Measurements from ENCODE around the gene TBXA2R.

The TBXA2R gene

DNA sequence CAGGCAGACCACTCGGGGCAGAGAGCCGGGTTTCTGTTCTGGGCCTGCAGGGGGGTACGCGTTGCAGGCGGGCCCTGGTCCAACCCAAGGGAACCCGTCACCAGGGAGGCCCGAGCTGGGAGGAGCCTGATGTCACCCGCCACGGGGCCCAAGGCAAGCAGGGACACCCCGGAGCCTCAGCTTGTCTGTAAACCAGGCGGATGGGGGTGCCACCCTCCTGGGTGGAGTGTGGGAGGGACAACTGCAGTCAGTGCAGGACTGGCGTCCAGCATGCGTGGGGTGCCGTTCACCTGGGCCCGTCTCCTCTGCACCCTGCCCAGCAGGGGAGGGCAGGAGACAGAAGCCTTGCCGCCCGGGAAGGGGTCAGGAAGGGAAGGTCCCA, 12.9 kb upstream of the TBXA2R start:
- DNase-seq (ENCODE audit: low spot score) = no peak

DNA sequence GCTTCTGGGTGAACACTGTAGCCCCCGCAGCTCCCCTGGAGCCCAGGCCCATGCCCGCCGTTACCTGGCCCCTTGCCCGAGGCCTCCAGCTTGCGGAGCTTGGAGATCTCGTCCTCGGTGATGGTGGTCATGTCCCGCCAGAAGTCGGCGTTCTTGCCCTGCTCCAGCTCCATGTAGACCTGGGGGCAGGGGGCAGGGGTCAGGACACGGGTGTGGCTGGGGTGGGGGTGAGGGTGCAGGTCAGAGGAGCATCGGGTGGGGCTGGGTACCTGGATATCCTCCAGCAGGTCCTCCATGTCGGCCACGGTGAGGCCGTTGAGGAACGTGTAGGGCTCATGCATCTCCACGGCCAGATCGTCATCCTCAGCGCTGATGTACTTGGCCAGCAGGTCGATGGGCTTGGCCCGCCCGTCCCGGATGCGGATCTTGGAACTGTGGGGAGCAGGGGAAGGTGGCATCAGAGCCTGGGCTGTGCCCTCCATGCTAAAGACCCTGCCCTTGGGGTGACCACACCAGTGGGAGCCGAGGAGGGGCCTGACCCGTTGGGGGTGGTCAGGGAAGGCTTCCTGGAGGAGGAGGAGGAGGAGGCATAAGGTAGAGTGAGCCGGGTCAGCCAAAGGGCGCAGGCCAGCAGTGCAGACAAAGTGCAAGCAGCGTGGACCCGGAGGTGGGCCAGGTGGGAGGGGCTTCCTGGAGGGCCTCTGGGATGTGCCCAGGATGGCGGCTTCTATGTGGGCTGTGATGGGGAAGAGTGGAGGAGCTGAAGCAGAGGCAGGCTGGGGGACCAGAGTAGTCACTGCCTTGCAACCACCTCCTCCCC, 12.3 kb upstream of the TBXA2R start:
- no peak for DNase-seq (ENCODE audit: low spot score)

DNA sequence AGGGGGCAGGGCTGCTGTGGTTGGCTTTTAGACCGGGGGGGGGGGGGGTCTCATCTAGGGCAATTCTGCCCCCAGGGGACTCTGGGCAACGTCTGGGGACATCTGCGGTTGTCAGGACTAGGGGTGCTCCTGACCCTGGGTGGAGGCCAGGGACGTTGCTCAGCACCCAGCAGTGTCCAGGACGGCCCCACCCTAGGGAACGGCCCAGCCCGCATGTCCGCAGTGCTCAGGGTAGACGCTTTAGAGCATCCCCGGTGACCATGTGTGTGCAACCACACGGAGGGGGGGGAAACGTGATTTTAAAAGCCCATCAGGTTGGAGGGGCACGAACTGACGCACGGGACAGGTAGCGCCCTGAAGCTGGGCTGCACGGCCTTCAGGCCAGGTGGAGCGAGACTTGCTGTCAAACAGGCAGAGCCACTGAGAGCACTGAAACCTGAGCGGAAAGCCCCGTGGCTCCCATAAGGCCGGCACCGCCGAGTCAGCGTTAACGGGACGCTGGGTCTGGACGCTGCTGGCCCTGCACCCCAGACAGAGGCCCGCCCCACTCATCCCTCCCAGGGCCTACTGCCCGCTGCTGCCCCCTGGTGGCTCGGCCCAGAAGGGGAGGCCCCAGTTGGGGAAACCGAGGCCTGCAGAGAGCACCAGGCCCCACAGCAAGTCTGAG, 11.6 kb upstream of the TBXA2R start:
- peak; percentile 32 for DNase-seq (ENCODE audit: low spot score)

DNA sequence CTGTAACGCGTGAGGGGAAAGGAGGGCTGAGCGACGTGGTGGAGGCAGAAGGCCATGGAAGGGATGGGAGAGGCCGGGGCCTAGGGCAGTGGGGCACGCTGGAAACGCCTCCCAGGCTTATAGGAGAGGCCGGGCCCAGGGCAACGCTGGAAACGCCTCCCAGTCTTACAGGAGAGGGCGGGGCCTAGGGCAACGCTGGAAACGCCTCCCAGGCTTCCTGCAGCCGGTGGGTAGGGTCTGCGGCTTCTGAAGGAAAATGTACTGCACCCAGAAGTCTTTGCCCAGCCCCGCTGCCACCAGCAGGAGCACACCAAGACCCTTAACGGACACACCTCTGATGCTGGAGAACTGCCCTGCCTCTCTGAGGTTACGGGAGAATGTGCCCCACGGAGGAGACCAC, 10.8 kb upstream of the TBXA2R start:
- no peak for DNase-seq (ENCODE audit: low spot score)

DNA sequence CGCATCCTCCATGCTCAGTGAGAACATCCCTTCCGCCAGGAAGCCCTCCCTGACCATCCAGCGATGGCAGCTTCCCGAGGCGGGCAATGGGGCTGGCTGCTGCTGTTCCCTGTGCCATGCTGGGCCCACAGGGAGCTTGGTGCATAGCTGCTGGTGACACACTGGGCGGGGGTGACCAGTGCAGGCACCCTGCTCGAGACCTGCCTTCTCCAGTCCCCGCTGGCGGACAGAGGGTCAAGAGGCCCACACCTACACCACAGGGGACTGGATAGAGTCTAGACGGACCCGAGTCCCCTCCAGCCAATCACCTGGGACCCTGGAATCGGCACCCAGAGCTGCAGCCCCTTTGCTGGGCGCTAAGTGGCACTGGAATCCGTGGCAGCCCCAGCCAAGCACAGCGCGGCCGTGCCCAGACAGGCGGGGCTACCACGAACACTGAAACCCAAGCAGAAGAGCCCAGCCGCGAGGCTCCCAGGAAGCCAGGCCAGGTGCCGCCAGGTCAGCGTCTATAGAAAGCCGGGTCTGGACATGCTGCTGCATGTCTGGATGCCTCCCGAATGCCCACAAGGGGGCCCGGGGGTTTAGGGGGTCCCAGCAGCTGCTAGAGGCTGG, 9.0 kb upstream of the TBXA2R start:
- DNase-seq (ENCODE audit: low spot score) = no peak

DNA sequence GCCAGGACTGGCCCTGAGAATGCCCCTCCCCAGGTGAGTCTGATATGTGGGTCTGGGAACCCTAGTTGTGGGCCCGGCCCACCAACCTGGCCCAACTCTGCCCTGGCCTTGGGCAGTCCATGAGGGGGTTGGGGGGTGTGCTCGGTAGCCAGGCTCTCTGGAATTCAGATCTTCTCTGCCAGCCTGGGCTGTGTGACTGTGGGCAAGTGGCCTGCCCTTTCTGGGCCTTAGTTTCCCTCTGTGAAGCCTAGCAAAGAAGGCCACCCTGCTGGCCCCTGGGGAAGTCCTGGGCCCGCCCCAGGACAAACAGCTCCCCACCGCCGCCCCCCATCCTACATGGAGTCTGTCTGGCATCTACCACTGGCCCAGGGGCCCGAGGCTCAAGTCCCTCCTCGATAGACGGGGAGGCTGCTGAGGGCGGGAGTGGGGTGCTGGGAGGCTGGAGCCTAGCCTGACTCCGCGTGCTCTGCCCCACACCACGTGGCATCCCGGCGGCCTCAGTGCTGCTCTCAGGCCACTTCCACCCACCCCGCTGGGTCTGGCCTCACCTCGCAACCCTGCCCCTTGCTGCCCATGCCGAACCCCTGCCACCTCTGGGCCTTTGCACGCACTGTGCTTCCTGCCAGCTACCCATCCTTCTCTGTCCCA, 8.3 kb upstream of the TBXA2R start:
- no peak for DNase-seq (ENCODE audit: low spot score)

DNA sequence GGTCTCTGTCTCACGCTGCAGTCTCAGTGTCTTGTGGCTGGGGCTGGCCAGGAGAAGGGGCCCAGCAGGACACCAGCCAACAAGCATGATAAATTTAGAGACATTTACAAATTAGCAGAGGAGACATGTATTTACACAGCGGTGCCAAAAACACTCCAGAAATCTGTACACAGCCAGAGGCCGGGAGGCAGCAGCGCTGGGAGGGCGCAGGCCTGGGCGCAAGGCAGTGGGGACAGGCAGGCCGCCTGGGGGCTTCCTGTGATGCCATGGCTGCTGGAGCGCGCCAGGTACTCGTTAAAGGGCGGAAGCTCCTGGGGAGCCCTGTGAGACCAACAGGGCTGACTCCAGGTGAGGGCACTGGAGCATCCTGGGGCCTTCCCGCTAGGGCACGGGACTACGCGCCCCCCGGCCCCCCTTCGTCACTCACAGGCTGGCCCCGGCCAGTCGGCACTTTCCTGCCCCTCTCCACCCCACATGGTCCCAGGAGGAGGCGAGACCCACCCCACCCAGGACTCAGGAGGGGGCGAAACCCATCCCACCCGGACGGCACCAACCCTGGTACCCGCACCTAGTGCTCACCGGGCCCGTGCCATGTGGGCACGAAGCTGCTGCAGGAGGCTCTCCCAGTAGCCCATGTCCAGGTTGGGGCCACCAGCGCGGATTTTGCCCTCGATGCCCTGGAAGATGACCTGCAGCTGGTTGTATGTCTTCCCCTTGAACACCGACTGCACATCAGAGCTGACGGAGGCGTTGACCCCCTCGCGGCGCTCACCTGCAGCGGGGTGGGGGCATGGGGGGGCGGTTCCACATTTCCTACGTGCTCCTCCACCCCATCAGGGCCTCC, 7.4 kb upstream of the TBXA2R start:
- no peak for DNase-seq (ENCODE audit: low spot score)

DNA sequence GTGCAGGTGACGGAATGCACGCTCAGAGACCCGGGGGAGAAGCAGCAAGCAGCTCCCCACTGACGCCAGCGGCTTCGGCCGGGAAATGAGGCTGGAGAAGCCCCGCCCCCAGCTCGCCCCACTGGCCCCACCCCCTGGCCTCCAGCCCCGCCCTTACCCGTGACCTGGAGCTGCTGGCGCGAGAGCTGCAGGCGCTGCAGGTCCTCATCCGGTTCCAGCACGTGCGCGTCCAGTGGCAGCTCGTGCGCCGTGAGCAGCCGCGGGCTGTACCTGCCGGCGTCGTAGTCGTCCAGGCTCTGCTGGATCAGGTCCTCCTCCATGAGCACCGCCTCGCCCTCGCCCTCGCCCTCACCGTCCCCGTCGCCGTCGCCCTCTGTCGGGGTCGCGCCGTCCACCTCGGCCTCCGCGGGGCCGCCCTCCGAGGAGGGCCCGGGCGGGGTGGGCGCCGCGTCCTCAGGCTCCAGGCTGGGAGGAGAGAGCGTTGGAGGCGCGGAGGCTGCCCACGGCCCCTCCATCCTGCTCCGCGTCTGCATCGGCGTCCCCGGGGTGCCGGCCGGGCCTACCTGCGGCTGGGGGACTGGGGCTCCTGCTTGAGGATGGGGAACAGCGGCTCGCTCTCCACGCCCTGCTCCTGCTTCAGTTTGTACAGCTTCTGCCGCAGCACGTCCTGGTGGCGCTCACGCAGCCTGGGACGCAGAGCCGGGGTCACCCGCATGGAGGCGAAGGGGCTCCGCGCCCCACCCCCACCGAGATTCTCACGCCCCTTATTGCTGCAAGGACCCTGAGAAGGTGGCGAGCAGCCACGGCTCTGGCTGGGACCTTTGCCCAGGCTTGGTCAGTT, 6.4 kb upstream of the TBXA2R start:
- DNase-seq (ENCODE audit: low spot score) = no peak

DNA sequence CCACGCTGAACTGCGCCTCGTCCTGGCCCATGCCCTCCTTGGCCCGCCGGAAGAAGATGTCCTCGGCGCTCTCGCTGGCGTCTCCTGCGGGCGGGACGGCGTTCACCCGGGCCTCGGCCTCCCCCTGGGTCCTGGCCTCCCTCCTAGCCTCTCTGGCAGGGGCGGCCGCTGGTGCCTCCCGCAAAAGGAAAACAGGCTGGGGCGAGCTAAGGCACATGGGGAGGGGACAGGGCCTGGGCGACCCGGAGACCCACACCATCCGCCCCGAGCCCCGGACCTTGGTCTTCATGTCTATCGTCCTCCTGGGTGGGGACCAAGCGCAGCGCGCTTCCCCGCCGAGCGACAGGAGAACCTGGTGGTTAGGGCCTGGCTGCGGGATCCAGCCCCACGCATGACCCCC, 5.7 kb upstream of the TBXA2R start:
- no peak for DNase-seq (ENCODE audit: low spot score)

DNA sequence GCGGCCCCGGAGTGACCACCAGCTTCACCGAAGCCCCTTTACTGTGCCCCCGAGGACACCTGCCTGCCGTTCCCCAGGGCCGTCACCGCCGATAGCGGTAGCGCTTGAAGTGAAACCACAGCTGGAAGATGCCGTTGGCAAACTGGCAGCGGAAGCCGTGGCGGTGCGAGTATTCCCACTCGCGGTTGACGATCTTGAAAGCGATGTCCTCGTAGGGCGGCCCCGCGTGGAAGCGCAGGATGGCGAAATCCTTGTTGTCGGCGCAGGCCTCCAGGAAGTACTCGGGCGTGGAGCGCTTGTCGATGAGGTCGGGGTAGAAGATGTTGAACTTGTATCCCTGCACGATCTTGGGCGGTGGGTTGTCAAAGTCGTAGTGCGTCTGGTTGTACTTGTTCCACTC, 5.2 kb upstream of the TBXA2R start:
- no peak for DNase-seq (ENCODE audit: low spot score)

DNA sequence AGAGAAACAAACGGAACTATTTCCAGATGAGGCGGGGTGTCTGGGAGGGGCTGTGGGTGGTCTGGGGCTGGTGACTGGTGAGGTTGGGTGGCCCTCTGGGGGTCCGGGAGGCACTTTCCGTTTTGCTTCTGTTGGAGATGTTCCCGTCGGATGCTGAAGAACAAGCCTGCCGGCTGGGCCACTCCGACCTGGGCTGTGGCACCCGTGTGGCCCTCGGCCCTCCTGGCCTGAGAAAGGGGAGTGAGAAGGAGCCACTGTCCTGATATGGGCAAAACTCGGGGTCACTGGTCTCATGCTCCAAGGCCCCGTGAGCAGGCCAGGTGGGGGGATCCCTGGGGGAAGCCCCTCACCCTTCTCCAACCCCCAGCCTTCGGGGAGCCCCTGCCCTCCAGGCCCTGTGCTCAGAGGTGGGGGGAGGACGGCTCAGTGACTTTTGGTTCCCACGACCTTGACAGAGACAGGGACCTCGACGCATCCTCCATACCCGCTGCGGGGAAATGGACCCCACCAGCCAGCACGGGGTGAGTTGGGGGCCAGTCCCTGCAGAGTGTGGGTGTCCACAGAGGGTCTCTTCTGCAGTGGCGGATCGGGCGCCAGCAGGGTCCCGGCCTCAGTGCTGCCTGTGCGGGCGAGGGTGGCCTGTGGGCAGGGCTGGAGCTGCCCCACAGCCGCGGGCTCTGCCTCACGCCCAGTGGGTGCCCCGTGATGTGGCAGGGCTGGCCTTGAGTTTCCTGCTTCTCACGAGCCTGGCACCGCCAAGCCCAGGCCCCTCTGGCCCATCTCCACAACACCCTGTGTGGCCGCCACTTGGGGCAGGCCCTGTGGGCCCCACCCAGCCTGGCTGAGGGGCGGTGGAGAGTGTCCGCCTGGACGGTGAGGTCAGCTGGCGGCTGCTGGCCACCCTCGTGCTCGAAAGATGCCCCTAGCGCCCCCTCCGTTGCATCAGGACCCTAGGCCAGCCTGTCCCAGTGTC, 4.4 kb upstream of the TBXA2R start:
- no peak for DNase-seq (ENCODE audit: low spot score)

DNA sequence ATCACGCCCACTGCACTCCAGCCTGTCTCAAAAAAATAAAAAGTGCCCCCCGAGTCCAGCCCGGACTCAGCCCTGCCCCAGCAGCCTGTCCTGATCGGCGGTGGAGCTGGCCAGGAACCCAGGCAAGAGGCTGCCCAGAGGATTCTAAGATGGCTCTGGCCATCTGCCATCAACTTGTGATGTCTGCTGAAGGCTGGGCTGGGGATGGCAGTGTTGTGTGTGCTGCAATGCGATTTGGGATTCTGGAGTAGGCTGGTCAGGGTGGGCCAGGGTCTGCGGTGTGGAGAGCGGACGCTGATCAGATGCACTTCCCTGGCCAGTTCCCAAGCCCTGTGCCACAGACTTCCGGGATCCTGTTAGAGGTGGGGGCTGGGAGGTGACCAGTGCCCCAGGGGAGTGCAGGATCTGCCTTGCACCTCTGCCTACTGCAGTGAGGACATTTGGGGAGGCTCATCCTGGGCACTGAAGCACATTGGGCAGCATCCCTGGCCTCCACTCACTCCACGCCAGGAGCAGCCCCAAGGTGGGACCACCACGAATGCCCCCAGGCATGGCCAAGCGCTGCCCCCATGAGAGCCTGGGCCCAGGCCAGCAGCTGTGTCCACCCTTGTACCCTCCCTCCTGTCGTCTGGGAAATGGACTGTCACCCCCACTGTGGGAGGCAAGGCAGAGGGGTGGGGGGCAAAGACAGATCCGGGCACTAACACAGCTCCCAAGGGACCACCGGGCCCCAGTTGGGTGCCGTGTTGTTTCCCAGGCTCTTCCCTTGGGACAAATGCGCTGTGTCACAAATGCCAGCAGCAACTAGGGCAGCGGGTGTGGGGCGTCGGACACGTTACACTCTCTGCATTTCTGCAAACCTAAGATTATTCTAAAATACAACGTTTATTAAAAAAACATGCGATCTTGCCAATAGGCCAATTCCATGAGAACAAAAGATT, 3.4 kb upstream of the TBXA2R start:
- no peak for DNase-seq (ENCODE audit: low spot score)

DNA sequence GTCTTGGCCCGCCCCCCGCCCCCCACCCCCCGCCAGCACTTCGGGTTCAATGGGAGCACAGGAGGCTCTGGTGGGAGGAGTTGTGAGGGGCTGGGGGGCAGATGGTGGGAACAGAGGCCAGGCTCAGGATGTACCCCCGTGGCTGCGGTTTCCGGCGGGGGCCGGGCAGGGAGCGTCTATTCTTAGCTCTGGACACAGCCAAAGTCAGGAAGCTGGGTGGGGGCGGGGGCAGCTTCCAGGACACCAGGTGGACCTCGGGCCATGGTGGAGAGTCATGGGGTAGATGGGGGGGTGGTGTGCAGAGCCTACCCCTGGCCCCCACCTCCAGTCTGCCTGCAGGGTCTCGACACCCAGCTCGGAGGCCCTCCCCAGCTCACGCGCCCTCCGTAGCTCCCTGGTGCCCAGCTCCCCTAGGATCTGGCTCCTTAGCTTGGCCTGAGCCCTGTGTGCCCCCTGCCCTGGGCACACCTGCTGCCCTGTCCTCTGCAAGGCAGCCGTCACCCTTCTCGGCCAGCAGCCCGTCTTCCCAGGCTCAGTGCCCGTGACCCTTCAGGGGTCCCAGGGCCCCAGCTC, 2.2 kb upstream of the TBXA2R start:
- DNase-seq (ENCODE audit: low spot score) = no peak

DNA sequence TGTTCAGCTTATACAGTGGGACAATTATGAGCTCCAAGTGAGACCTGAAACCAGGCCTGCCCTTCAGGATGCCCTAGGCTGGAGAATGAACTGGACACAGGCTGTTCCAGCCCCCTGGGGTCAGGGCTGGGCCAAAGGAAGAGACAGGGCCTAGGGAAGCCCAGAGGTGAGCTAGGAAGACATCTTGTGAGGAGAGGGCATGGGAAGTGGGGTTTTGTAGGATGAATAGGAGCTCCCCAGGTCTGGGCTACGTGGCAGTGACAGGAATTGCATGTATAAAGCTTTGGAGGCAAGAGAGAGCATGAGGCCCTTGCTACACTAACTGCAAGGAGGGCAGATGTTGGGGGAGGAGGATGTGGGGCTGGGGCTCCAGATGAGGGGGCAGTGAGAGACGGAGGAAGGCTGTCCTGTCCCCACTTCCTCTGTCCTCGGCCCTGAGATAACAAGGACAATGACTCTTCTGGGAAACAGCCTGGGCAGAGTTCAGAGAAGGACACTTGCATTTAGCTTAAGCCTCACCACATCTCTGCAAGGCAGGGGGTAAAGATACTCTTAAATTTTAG, 1.5 kb upstream of the TBXA2R start:
- DNase-seq (ENCODE audit: low spot score) = no peak

DNA sequence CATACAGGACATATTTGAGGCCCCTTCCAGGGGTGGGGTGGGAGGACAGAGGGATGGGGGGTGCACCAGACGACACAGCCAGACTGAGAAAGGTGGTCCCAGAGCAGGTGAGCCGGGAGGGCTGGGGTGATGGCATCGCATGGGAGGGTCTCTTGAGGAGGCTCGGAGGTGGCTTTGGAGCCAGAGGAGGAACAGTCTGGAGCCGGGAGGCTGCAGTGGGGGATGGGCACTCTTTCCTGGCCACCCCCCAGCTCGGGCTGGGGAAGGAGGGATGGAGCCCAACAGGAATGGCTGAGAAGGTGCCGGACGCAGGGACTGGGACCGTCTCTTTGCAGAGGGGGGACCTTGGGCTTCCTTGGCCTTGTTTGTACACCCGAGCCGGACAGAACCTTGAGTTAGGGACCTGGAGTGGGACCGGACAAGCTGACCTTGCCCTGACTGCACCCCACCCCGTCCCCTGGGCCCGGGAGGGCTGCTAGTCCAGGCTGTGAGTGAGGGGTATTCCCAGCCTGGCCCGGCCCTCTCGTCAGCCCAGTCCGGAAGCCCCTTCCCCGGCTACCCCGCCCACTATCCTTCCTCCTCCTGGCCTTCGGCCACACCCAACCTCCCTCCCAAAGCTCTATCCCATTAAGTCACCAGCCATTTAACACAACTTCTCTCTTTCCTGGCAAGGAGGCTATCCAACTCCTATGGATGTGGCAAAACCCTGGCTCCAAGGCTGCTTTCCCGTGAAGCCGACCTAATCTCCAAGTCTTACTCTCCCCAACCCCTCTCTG, 816 bp upstream of the TBXA2R start:
- DNase-seq (ENCODE audit: low spot score) = no peak

DNA sequence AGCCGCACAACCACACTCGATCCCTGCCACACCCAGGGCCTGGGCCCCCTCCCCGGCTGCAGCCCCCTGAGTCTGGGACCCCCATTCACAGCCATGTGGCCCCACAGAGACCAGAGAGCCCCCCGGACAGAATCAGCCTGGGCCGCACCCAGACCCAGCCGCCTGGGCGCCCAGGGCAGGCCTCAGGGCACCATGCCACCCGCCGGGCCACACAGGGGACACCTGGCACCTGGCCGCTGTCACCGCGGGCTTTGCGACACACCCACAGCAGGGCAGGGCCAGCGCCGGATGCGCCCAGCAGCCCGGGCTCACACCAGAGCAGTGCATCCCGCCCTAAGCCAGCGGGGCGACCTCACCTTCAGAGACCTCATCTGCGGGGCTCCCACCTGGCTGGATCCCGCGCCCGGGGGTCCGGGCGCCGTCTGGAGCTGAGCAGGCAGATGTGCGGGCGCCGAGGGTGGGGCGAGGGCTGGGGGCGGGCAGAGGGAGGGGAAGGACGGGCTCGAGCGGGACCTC, 443 bp downstream of the TBXA2R start:
- DNase-seq (ENCODE audit: low spot score) = peak; percentile 10

DNA sequence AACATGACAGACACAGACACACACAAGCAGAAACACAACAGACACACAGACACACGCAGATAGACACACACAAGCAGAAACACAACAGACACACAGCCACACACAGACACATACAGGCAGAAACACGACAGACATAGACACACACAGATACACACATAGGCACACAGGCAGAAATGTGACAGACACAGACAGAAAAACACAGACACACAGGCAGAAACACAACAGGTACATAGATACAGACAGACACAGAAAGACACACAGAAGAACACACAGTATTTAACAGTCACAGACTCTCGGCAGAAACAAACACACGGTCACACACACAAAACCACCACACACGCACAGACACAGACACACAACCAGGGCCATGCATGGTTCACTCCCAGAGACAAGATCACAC, 905 bp downstream of the TBXA2R start:
- DNase-seq (ENCODE audit: low spot score) = no peak

Measured in kidney tubule cell (primary cell).